ENCODE data around the gene OR8D4.

GRCh38 chr11:123905826-123906225, 3.9 kb downstream of the OR8D4 start:
- TF ChIP-seq, protein P1, sequence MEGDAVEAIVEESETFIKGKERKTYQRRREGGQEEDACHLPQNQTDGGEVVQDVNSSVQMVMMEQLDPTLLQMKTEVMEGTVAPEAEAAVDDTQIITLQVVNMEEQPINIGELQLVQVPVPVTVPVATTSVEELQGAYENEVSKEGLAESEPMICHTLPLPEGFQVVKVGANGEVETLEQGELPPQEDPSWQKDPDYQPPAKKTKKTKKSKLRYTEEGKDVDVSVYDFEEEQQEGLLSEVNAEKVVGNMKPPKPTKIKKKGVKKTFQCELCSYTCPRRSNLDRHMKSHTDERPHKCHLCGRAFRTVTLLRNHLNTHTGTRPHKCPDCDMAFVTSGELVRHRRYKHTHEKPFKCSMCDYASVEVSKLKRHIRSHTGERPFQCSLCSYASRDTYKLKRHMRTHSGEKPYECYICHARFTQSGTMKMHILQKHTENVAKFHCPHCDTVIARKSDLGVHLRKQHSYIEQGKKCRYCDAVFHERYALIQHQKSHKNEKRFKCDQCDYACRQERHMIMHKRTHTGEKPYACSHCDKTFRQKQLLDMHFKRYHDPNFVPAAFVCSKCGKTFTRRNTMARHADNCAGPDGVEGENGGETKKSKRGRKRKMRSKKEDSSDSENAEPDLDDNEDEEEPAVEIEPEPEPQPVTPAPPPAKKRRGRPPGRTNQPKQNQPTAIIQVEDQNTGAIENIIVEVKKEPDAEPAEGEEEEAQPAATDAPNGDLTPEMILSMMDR (IDR thresholded peaks at IDR 0.05; ENCODE audit: poor library complexity): no peak
- no peak for TF ChIP-seq EZH2 (IDR thresholded peaks at IDR 0.05; ENCODE audit: borderline replicate concordance)

Data from hepatocyte (in vitro differentiated cells).